ENCODE data around the gene PAQR4. TPM values are rescaled to one million over a fixed set of nuclear protein-coding genes. Genes with fewer than 3 reads are reported as not detected.

The PAQR4 gene
- total and polyA plus RNA-seq, 10 of the 15 experiments (the other 5 are each of a cell fraction or from before 2014, with no cell fraction given): 0.39 to 31.8 (median 13.5) TPM

DNA sequence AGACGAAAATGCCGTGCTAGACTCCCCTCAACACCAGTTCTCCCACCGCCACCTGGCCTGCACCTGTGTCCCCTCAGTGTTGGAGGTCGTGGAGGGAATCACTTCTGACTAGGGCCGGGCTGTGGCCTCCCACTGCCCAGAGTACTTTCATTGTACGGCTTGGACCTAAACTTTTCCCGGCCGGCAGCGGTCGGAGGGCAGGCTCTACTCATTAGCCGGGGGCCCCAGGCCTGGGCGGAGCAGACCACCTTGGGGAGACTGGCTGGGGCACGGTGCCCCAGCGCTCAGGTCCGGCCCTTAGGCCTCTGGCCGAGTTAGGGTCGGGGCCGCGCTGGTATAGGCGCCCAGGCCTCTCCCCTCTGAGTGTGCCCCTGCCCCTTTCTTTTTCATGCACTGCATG is 48.2 kb downstream of the PAQR4 start:
- CTCF ChIA-PET: no interaction called here
- TF ChIP-seq, protein P1, sequence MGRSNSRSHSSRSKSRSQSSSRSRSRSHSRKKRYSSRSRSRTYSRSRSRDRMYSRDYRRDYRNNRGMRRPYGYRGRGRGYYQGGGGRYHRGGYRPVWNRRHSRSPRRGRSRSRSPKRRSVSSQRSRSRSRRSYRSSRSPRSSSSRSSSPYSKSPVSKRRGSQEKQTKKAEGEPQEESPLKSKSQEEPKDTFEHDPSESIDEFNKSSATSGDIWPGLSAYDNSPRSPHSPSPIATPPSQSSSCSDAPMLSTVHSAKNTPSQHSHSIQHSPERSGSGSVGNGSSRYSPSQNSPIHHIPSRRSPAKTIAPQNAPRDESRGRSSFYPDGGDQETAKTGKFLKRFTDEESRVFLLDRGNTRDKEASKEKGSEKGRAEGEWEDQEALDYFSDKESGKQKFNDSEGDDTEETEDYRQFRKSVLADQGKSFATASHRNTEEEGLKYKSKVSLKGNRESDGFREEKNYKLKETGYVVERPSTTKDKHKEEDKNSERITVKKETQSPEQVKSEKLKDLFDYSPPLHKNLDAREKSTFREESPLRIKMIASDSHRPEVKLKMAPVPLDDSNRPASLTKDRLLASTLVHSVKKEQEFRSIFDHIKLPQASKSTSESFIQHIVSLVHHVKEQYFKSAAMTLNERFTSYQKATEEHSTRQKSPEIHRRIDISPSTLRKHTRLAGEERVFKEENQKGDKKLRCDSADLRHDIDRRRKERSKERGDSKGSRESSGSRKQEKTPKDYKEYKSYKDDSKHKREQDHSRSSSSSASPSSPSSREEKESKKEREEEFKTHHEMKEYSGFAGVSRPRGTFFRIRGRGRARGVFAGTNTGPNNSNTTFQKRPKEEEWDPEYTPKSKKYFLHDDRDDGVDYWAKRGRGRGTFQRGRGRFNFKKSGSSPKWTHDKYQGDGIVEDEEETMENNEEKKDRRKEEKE (IDR thresholded peaks at IDR 0.05): no peak
- TF ChIP-seq TCF7 (IDR thresholded peaks at IDR 0.05; ENCODE audit: borderline replicate concordance) (no peak), CHD1 (IDR thresholded peaks at IDR 0.05; ENCODE audit: low read depth, low read length) (no peak), ETV6 (conservative IDR thresholded peaks at IDR 0.05 in 1 of 2, IDR thresholded peaks at IDR 0.05 in 1 of 2; ENCODE audit: borderline replicate concordance in 1 of 2, low read depth in 1 of 2) (no peak), RELB (IDR thresholded peaks at IDR 0.05; ENCODE audit: low read depth) (no peak), TAF1 (IDR thresholded peaks at IDR 0.05; ENCODE audit: borderline replicate concordance, low read depth, low read length) (no peak), EGR1 (IDR thresholded peaks at IDR 0.05; ENCODE audit: borderline replicate concordance in 1 of 2, low read depth in 2 of 2, low read length in 2 of 2) (no peak)
- TF ChIP-seq, protein P2, sequence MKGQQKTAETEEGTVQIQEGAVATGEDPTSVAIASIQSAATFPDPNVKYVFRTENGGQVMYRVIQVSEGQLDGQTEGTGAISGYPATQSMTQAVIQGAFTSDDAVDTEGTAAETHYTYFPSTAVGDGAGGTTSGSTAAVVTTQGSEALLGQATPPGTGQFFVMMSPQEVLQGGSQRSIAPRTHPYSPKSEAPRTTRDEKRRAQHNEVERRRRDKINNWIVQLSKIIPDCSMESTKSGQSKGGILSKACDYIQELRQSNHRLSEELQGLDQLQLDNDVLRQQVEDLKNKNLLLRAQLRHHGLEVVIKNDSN (IDR thresholded peaks at IDR 0.05; ENCODE audit: borderline replicate concordance, extremely low read length, insufficient read depth, low read depth, low read length): no peak
- TF ChIP-seq, protein P3, sequence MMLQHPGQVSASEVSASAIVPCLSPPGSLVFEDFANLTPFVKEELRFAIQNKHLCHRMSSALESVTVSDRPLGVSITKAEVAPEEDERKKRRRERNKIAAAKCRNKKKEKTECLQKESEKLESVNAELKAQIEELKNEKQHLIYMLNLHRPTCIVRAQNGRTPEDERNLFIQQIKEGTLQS (IDR thresholded peaks at IDR 0.05; ENCODE audit: borderline replicate concordance, extremely low read depth, low read depth, low read length): no peak
- no peak overlapping the region for H2AFZ ChIP-seq (ENCODE audit: control insufficient read depth, low read depth, low read length)
- peaks cover 17% of the 10 kb centered on the region for H3K4me1 ChIP-seq (ENCODE audit: control insufficient read depth, insufficient read depth, low read length)
- ATAC-seq (no peak), DNase-seq (ENCODE audit: low read depth, low spot score) (no peak), FAIRE-seq (no peak)
- SMC1A ChIA-PET (ENCODE audit: uncharacterized antibody, unreplicated experiment): no interaction called here
- H4K20me1 ChIP-seq (ENCODE audit: control insufficient read depth, insufficient read depth): no peaks in the 10 kb centered on the region
- no TSS peak for BruUV-seq (replicated peaks)
- H3K4me2 ChIP-seq (ENCODE audit: control insufficient read depth, insufficient read depth): no peak overlapping the region
- H3K27me3 ChIP-seq (replicated peaks in 1 of 2; ENCODE audit: control insufficient read depth in 2 of 2, insufficient read depth in 2 of 2, low read length in 1 of 2): peaks cover 0 to under 1% of the 10 kb centered on the region in 2 experiments; a peak in 3 of 4 replicates
- WGBS (ENCODE audit: insufficient coverage, insufficient replicate concordance, low lambda C conversion rate, missing lambda C conversion rate): 83% methylated on average over 20 of the region's 20 CpGs
- RAD21 ChIA-PET (ENCODE audit: unreplicated experiment): no interaction called here
- in situ Hi-C loops (cut with MboI) (no loop called here), intact Hi-C loops (cut with micrococcal nuclease; ENCODE audit: unreplicated experiment) (no loop called here)
- H3K9me3 ChIP-seq (replicated peaks; ENCODE audit: control insufficient read depth, insufficient read depth, low read length): no peaks in the 10 kb centered on the region
- POLR2A ChIA-PET: no interaction called here
- no peaks in the 10 kb centered on the region for H3K79me2 ChIP-seq (ENCODE audit: control insufficient read depth, insufficient read depth, low read length)
- H3K36me3 ChIP-seq (ENCODE audit: control insufficient read depth in 2 of 2, insufficient read depth in 2 of 2, low read length in 1 of 2): no peaks in the 10 kb centered on the region; a peak in 1 of 4 replicates
- H3K4me3 ChIP-seq: no peak overlapping the region
- no peak overlapping the region for H3K27ac ChIP-seq (ENCODE audit: control insufficient read depth, insufficient read depth)
- H3K9ac ChIP-seq (ENCODE audit: control insufficient read depth, insufficient read depth, low read length): no peak overlapping the region
